Karpas-422 (cell line): ENCODE results near the gene PER1. TPM values are rescaled to one million over a fixed set of nuclear protein-coding genes. Genes with fewer than 3 reads are reported as not detected.

ENCODE experiments used
- DNase-seq: peaks from one replicate; pipeline ENCODE4 v3.0.0-alpha.2; 2015
- H2AFZ ChIP-seq: fragments of 200-600 bp; sonication (generic); 2 replicates; pipeline ENCODE4 v1.6.1; 2014; ENCODE audit warnings: antibody characterized with exemption, low read length, mixed read lengths
- H3K27ac ChIP-seq: fragments of 200-600 bp; sonication (generic); 2 replicates; pipeline ENCODE4 v1.5.1; 2014; ENCODE audit warnings: mild to moderate bottlenecking, low read length, moderate library complexity
- H3K27me3 ChIP-seq: fragments of 200-600 bp; sonication (generic); 2 replicates; pipeline ENCODE4 v1.6.1; 2014; ENCODE audit warnings: low read length, mixed read lengths
- H3K36me3 ChIP-seq: fragments of 200-600 bp; sonication (generic); 2 replicates; pipeline ENCODE4 v1.6.1; 2014; ENCODE audit warnings: low read length, mixed read lengths; ENCODE audit not compliant: insufficient read depth
- H3K4me1 ChIP-seq: fragments of 200-600 bp; sonication (generic); 2 replicates; pipeline ENCODE4 v1.6.1; 2014; ENCODE audit warnings: mild to moderate bottlenecking, low read length, mixed read lengths
- H3K4me2 ChIP-seq: fragments of 200-600 bp; sonication (generic); 2 replicates; pipeline ENCODE4 v1.6.1; 2014; ENCODE audit warnings: low read length, low read depth, mild to moderate bottlenecking; ENCODE audit not compliant: poor library complexity, severe bottlenecking
- H3K4me3 ChIP-seq: fragments of 200-600 bp; sonication (generic); 2 replicates; pipeline ENCODE4 v1.5.1; 2014; ENCODE audit warnings: mild to moderate bottlenecking, antibody characterized with exemption, low read length, mixed read lengths
- H3K79me2 ChIP-seq: fragments of 200-600 bp; sonication (generic); 2 replicates; pipeline ENCODE4 v1.6.1; 2014; ENCODE audit warnings: mild to moderate bottlenecking, low read length, mixed read lengths
- H3K9ac ChIP-seq: fragments of 200-600 bp; sonication (generic); 2 replicates; pipeline ENCODE4 v1.6.0; 2014; ENCODE audit warnings: low read length
- H3K9me2 ChIP-seq: fragments of 200-600 bp; sonication (generic), shearing (Covaris generic); replicated peaks from 2 replicates; pipeline ENCODE4 v1.6.0; 2014; ENCODE audit warnings: mild to moderate bottlenecking, low read length, moderate library complexity; ENCODE audit not compliant: insufficient read depth
- H3K9me3 ChIP-seq: fragments of 300-700, 200-600 bp; sonication (generic); 2 replicates; pipeline ENCODE4 v1.6.1; 2014; ENCODE audit warnings: low read length, mixed read lengths
- H4K20me1 ChIP-seq: fragments of 200-600 bp; sonication (generic); 2 replicates; pipeline ENCODE4 v1.6.1; 2014; ENCODE audit warnings: mild to moderate bottlenecking, antibody characterized with exemption, low read length, low read depth; ENCODE audit not compliant: insufficient read depth
- total RNA-seq: library from RNA; depleted of rRNA; stranded (reverse); fragments of >200 nt; shearing (Covaris generic); gene quantifications from 2 replicates; pipeline ENCODE4 v1.2.3, GENCODE V29; 2014; ENCODE audit warnings: low replicate concordance

PER1 gene
- total RNA-seq, 1 experiment from 2014 or later: 24.0 TPM

- Histone ChIP-seq H4K20me1 (no peaks in the 10 kb centered on the region), H3K9me3 (no peaks in the 10 kb centered on the region), H2AFZ (no peak overlapping the region), H3K4me3 (no peak overlapping the region), H3K27me3 (no peaks in the 10 kb centered on the region), H3K9me2 (no peaks in the 10 kb centered on the region), H3K4me2 (no peak overlapping the region), H3K36me3 (no peaks in the 10 kb centered on the region), H3K9ac (no peak overlapping the region), H3K79me2 (no peaks in the 10 kb centered on the region), H3K4me1 (peaks cover 9% of the 10 kb centered on the region), H3K27ac (no peak overlapping the region)
- DNase-seq: no peak
These were observed 20.3 kb downstream of the PER1 start for GRCh38 chr17:8131844-8132441.

- H3K9ac ChIP-seq: no peak overlapping the region
- no peaks in the 10 kb centered on the region for H4K20me1 ChIP-seq
- no peaks in the 10 kb centered on the region for H3K36me3 ChIP-seq
- H3K9me2 ChIP-seq: no peaks in the 10 kb centered on the region
- no peaks in the 10 kb centered on the region for H3K9me3 ChIP-seq
- H3K4me3 ChIP-seq: no peak overlapping the region
- no peak overlapping the region for H3K4me2 ChIP-seq
- no peak overlapping the region for H2AFZ ChIP-seq
- no peak overlapping the region for H3K27ac ChIP-seq
- H3K4me1 ChIP-seq: peaks cover 41% of the 10 kb centered on the region
- peak; percentile 52 for DNase-seq
- H3K79me2 ChIP-seq: no peaks in the 10 kb centered on the region
- H3K27me3 ChIP-seq: no peaks in the 10 kb centered on the region
These were observed 23.9 kb downstream of the PER1 start for GRCh38 chr17:8128125-8128784.

GRCh38 chr17:8126491-8127066 is 25.6 kb downstream of the PER1 start:
- Histone ChIP-seq H3K9me2 (no peaks in the 10 kb centered on the region), H3K36me3 (no peaks in the 10 kb centered on the region), H4K20me1 (no peaks in the 10 kb centered on the region), H3K4me3 (peak overlapping the region; percentile 92), H3K79me2 (no peaks in the 10 kb centered on the region), H3K27me3 (no peaks in the 10 kb centered on the region), H3K9ac (peak overlapping the region; percentile 91), H2AFZ (peak overlapping the region; percentile 98; the same call in 1 of the 2 replicates), H3K9me3 (no peaks in the 10 kb centered on the region), H3K27ac (no peak overlapping the region), H3K4me2 (peak overlapping the region; percentile 100), H3K4me1 (peaks cover 57% of the 10 kb centered on the region)
- DNase-seq: peak; percentile 84

- Histone ChIP-seq H3K9ac (peak overlapping the region; percentile 91), H4K20me1 (no peaks in the 10 kb centered on the region), H3K79me2 (no peaks in the 10 kb centered on the region), H3K36me3 (no peaks in the 10 kb centered on the region), H2AFZ (peak overlapping the region; percentile 98), H3K27me3 (no peaks in the 10 kb centered on the region), H3K4me3 (peak overlapping the region; percentile 92), H3K4me1 (peaks cover 59% of the 10 kb centered on the region), H3K9me3 (no peaks in the 10 kb centered on the region), H3K9me2 (no peaks in the 10 kb centered on the region), H3K4me2 (peak overlapping the region; percentile 100), H3K27ac (peak overlapping the region; percentile 60)
- DNase-seq: peak; percentile 71
These were observed 26.2 kb downstream of the PER1 start for GRCh38 chr17:8125947-8126490.

- peak overlapping the region; percentile 60 for H3K27ac ChIP-seq
- DNase-seq: peak; percentile 94
- peak overlapping the region; percentile 91 for H3K9ac ChIP-seq
- no peaks in the 10 kb centered on the region for H3K9me3 ChIP-seq
- no peaks in the 10 kb centered on the region for H3K36me3 ChIP-seq
- peak overlapping the region; percentile 98; the same call in 1 of the 2 replicates for H2AFZ ChIP-seq
- peaks cover 66% of the 10 kb centered on the region for H3K4me1 ChIP-seq
- peak overlapping the region; percentile 100 for H3K4me2 ChIP-seq
- no peaks in the 10 kb centered on the region for H3K79me2 ChIP-seq
- H3K4me3 ChIP-seq: peak overlapping the region; percentile 92
- no peaks in the 10 kb centered on the region for H3K27me3 ChIP-seq
- H4K20me1 ChIP-seq: no peaks in the 10 kb centered on the region
- no peaks in the 10 kb centered on the region for H3K9me2 ChIP-seq
These were observed 26.9 kb downstream of the PER1 start for GRCh38 chr17:8125154-8125946.

- H3K36me3 ChIP-seq: no peaks in the 10 kb centered on the region
- H3K4me3 ChIP-seq: peak overlapping the region; percentile 92
- H3K4me1 ChIP-seq: peaks cover 73% of the 10 kb centered on the region
- no peak overlapping the region for H3K27ac ChIP-seq
- no peaks in the 10 kb centered on the region for H4K20me1 ChIP-seq
- no peaks in the 10 kb centered on the region for H3K9me3 ChIP-seq
- H3K79me2 ChIP-seq: no peaks in the 10 kb centered on the region
- peak overlapping the region; percentile 91 for H3K9ac ChIP-seq
- no peaks in the 10 kb centered on the region for H3K27me3 ChIP-seq
- DNase-seq: peak; percentile 56
- H2AFZ ChIP-seq: no peak overlapping the region
- H3K4me2 ChIP-seq: peak overlapping the region; percentile 100
- no peaks in the 10 kb centered on the region for H3K9me2 ChIP-seq
These were observed 27.7 kb downstream of the PER1 start for GRCh38 chr17:8124350-8125153.

GRCh38 chr17:8123695-8124349 is 28.4 kb downstream of the PER1 start, which contains the start of gene HES7:
HES7 (minus strand) TSS chr17:8124106; CDS start chr17:8124084, 22 bp downstream.
- Histone ChIP-seq H3K27ac (no peak within 1 kb of the TSS), H3K79me2 (no peaks in the 10 kb centered on the region), H3K9me3 (no peaks in the 10 kb centered on the region), H3K4me3 (peak within 1 kb of the TSS; percentile 92), H3K9me2 (no peaks in the 10 kb centered on the region), H3K4me1 (peaks cover 76% of the 10 kb centered on the region), H3K4me2 (peak within 1 kb of the TSS; percentile 100), H3K36me3 (no peaks in the 10 kb centered on the region), H2AFZ (peak within 1 kb of the TSS; percentile 63; the same call in 1 of the 2 replicates), H3K9ac (peak within 1 kb of the TSS; percentile 91), H4K20me1 (no peaks in the 10 kb centered on the region), H3K27me3 (no peaks in the 10 kb centered on the region)
- no peak for DNase-seq
